Ovary (tissue), 9 donors: Measurements from ENCODE around the gene MRPL33. TPM values are rescaled to one million over a fixed set of nuclear protein-coding genes. Genes with fewer than 3 reads are reported as not detected.
"Not testable (repeated sequence)": the region's sequence is repeated elsewhere in the genome, so short reads cannot be mapped to it uniquely, and the experiment has no call there.

Source experiments
- DNase-seq, 5 donors: peaks; one replicate each; pipeline ENCODE4 v3.0.0-alpha.2; 2019 to 2020
- H3K27ac ChIP-seq, 2 donors: fragments of 200-600 bp; one replicate each; pipeline versions ENCODE4 v1.5.1 to v1.8.0; 2019 to 2022
- H3K27me3 ChIP-seq: fragments of 200-600 bp; one replicate; pipeline ENCODE4 v1.8.0; 2022
- H3K36me3 ChIP-seq: fragments of 200-600 bp; sonication (generic); one replicate; pipeline ENCODE4 v1.5.1; 2019
- H3K4me1 ChIP-seq: one replicate; pipeline ENCODE4 v1.8.1; 2013; ENCODE audit warnings: mild to moderate bottlenecking, moderate library complexity; ENCODE audit not compliant: insufficient read depth
- H3K4me3 ChIP-seq: fragments of 200-600 bp; sonication (generic); one replicate; pipeline ENCODE4 v1.5.1; 2017
- H3K9me3 ChIP-seq, 2 donors: fragments of 200-600 bp in 1 of 2; sonication (generic) in 1 of 2; one replicate each; pipeline versions ENCODE4 v1.5.1 to v1.8.1; 2013 to 2019; ENCODE audit warnings: mild to moderate bottlenecking in 1 of 2, moderate library complexity in 1 of 2
- CTCF ChIP-seq, 3 donors: fragments of 450-650 bp in 2 of 3; fragments of 200-600 bp in 1 of 3; IDR thresholded peaks; one replicate each; pipeline versions ENCODE4 v1.5.1 to v1.8.0; 2016 to 2022; ENCODE audit warnings: antibody characterized with exemption in 3 of 3, mild to moderate bottlenecking in 1 of 3
- EP300 ChIP-seq: sonication (generic); formaldehyde crosslinking; IDR thresholded peaks from one replicate; pipeline ENCODE4 v1.6.1; 2017; ENCODE audit warnings: antibody characterized with exemption
- POLR2A ChIP-seq: fragments of 450-650 bp; IDR thresholded peaks from one replicate; pipeline ENCODE4 v1.6.1; 2017; ENCODE audit warnings: antibody characterized with exemption, mild to moderate bottlenecking, moderate library complexity
- WGBS, 3 donors: extraction: QIAGEN DNeasy Blood & Tissue Kit in 1 of 3; methylation state at CpG; one replicate each; pipeline versions ENCODE4 v1.1.5 to v1.1.7; 2013 to 2017; 5-methylcytosine and 5-hydroxymethylcytosine counted together
- intact Hi-C, 4 donors: fragments of 100-400 bp; cut with DNase I; formaldehyde crosslinking; loops; one replicate each; pipeline versions ENCODE4 v1.11.0 to v1.15.1; 2022 to 2023
- polyA plus RNA-seq, 2 donors: library from polyadenylated mRNA; stranded (reverse); fragments of 200-250 nt in 1 of 2; fragments of 350-450 nt in 1 of 2; fragmentation: Illumina TruSeq in 1 of 2; extraction: RNeasy Lipid Tissue Mini Kit (QIAGEN cat#74804) in 1 of 2; gene quantifications; one replicate each; pipeline ENCODE4 v1.2.3, GENCODE V29; 2013 to 2014
- total RNA-seq, 7 donors: library from RNA; depleted of rRNA in 2 of 7; stranded (reverse); fragments of >200 nt in 2 of 7; fragmentation: NEBNext Ultra II Directional in 3 of 7; extraction: Animal tissue kit (Norgen Biotek cat#: 25700) in 3 of 7; gene quantifications; one replicate each; pipeline versions ENCODE4 v1.1.0 to v1.2.4, GENCODE V29; 2016 to 2023
- donor health status: DM: no; HTN: no; CAD: no; lungs with moderate emphysema.
- donor health status: DM: no; HTN: no; CAD: no.
- donor health status: Bipolar disorder and iron deficiency.
- donor health status: DM: yes; HTN: yes; CAD: no.
- donor health status: DM: no; HTN: no; CAD: no.
- donor health status: DM: yes; HTN: yes; CAD: no.

MRPL33 gene
- total and polyA plus RNA-seq, 9 donors: 50.5 to 246 (median 63.2) TPM

- no peak for TF ChIP-seq CTCF (IDR thresholded peaks at IDR 0.05)
- no peak for TF ChIP-seq EP300
- no peak for TF ChIP-seq POLR2A
- Histone ChIP-seq H3K4me3 (no peak overlapping the region), H3K27ac (no peak overlapping the region), H3K9me3 (no peaks in the 10 kb centered on the region), H3K27me3 (no peaks in the 10 kb centered on the region), H3K36me3 (no peaks in the 10 kb centered on the region), H3K4me1 (peaks cover 7% of the 10 kb centered on the region)
- DNase-seq: no peak
- intact Hi-C loops: no loop called here
- 75 to 92% (median 84%) methylated on average over 3 of the region's 3 CpGs for WGBS, 3 donors
Measured at GRCh38 chr2:27762951-27763906, 8.3 kb upstream of the MRPL33 start.

- DNase-seq: no peak
- no peaks in the 10 kb centered on the region for H3K36me3 ChIP-seq
- no peak overlapping the region for H3K27ac ChIP-seq
- TF ChIP-seq EP300 (no peak), POLR2A (no peak), CTCF (IDR thresholded peaks at IDR 0.05) (no peak)
- H3K4me3 ChIP-seq: no peak overlapping the region
- intact Hi-C loops: no loop called here
- peaks cover 7% of the 10 kb centered on the region for H3K4me1 ChIP-seq
- H3K9me3 ChIP-seq: no peaks in the 10 kb centered on the region
- no peaks in the 10 kb centered on the region for H3K27me3 ChIP-seq
- WGBS, 3 donors: 96 to 97% (median 96%) methylated on average over 7 of the region's 7 CpGs
Measured at GRCh38 chr2:27763907-27764267, 7.6 kb upstream of the MRPL33 start.

GRCh38 chr2:27764526-27764925 lies 7.0 kb upstream of the MRPL33 start:
- H3K4me3 ChIP-seq, intact Hi-C loops, DNase-seq, H3K27ac ChIP-seq, H3K4me1 ChIP-seq, H3K36me3 ChIP-seq, H3K27me3 ChIP-seq, H3K9me3 ChIP-seq: not testable (repeated sequence)
- WGBS, 3 donors: 85 to 97% (median 95%) methylated on average over 3 of the region's 3 CpGs

GRCh38 chr2:27765621-27766286 lies 5.8 kb upstream of the MRPL33 start:
- no peaks in the 10 kb centered on the region for H3K9me3 ChIP-seq
- peak overlapping the region; percentile 4 for H3K4me3 ChIP-seq
- WGBS, 3 donors: 11 to 24% (median 15%) methylated on average over 29 of the region's 29 CpGs
- peaks cover 7% of the 10 kb centered on the region for H3K4me1 ChIP-seq
- no peaks in the 10 kb centered on the region for H3K27me3 ChIP-seq
- intact Hi-C loops: no loop called here
- H3K27ac ChIP-seq: no peak overlapping the region
- no peaks in the 10 kb centered on the region for H3K36me3 ChIP-seq
- TF ChIP-seq EP300: no peak
- TF ChIP-seq POLR2A: no peak
- no peak for TF ChIP-seq CTCF (IDR thresholded peaks at IDR 0.05)
- DNase-seq: peak; percentile 65 to 85 (median 76)

GRCh38 chr2:27766287-27766661 lies 5.2 kb upstream of the MRPL33 start:
- Histone ChIP-seq H3K27ac (no peak overlapping the region), H3K4me1 (peaks cover 9% of the 10 kb centered on the region), H3K9me3 (no peaks in the 10 kb centered on the region), H3K27me3 (no peaks in the 10 kb centered on the region), H3K36me3 (no peaks in the 10 kb centered on the region), H3K4me3 (no peak overlapping the region)
- TF ChIP-seq EP300: no peak
- TF ChIP-seq CTCF (IDR thresholded peaks at IDR 0.05): no peak
- TF ChIP-seq POLR2A: no peak
- DNase-seq: no peak
- 65 to 78% (median 76%) methylated on average over 2 of the region's 2 CpGs for WGBS, 3 donors
- intact Hi-C loops: no loop called here
